ENCODE measurements around the gene AGBL2. TPM values are rescaled to one million over a fixed set of nuclear protein-coding genes. Genes with fewer than 3 reads are reported as not detected.
"Not testable (repeated sequence)": the region's sequence is repeated elsewhere in the genome, so short reads cannot be mapped to it uniquely, and the experiment has no call there.

AGBL2 gene
- total RNA-seq, 1 experiment from 2014 or later, result 3.0 TPM

DNA sequence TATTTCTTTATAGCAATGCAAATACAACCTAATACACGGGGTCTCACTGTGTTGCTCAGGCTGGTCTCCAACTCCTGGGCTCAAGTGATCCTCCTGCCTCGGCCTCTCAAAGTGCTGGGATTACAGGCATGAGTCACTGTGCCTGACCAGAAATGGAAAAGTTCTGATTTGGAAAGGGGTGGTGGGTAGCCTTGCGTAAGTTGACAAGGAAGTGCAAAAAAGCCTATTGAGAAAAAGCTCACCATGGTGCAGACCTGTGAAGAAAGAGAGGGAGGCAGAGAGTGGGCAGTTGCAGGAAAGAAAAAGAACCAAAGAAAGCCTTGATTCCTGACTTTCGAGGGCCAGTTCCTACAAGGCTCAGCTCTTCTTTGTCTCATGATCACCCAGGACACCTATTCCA, 27.1 kb downstream of the AGBL2 start:
- Histone ChIP-seq H2AFZ (ENCODE audit: low read length) (no peak overlapping the region), H3K23me2 (ENCODE audit: insufficient read length, low read depth, low read length, poor library complexity, severe bottlenecking) (no peaks in the 10 kb centered on the region), H4K20me1 (ENCODE audit: control insufficient read depth, insufficient read depth, insufficient read length) (no peaks in the 10 kb centered on the region), H3K56ac (ENCODE audit: insufficient read length, low read depth, low read length) (no peak overlapping the region), H2BK15ac (ENCODE audit: low read depth, low read length) (no peak overlapping the region), H3K79me1 (ENCODE audit: insufficient read depth, low read depth, low read length, poor library complexity, severe bottlenecking) (no peaks in the 10 kb centered on the region), H2BK12ac (ENCODE audit: insufficient read length, low read depth, low read length) (no peak overlapping the region), H3K23ac (ENCODE audit: insufficient read length, low read depth, low read length) (no peak overlapping the region), H3K27ac (ENCODE audit: insufficient read length, low read depth, low read length) (no peak overlapping the region), H3K9me3 (ENCODE audit: control insufficient read depth, low read depth, low read length) (no peaks in the 10 kb centered on the region), H2AK5ac (ENCODE audit: insufficient read length, low read length) (no peak overlapping the region), H2BK20ac (ENCODE audit: low read depth, low read length, poor library complexity, severe bottlenecking) (no peak overlapping the region), H3K9ac (ENCODE audit: extremely low read depth, insufficient read length, low read length) (no peak overlapping the region), H3K4ac (ENCODE audit: low read depth, low read length) (no peak overlapping the region), H3K79me2 (ENCODE audit: insufficient read depth, low read length) (no peaks in the 10 kb centered on the region), H3K4me1 (ENCODE audit: insufficient read depth, low read length) (no peaks in the 10 kb centered on the region), H2BK5ac (ENCODE audit: insufficient read length, low read length) (no peak overlapping the region), H3T11ph (ENCODE audit: low read length) (no peak overlapping the region), H3K18ac (ENCODE audit: insufficient read length, low read depth, low read length) (no peak overlapping the region), H3K14ac (ENCODE audit: insufficient read depth, low read length) (no peak overlapping the region), H3K27me3 (ENCODE audit: insufficient read depth, low read length) (no peaks in the 10 kb centered on the region), H4K8ac (replicated peaks; ENCODE audit: insufficient read length, low read depth, low read length) (no peak overlapping the region), H2BK120ac (ENCODE audit: low read depth, low read length, poor library complexity, severe bottlenecking) (no peak overlapping the region), H4K91ac (ENCODE audit: insufficient read length, low read depth, low read length) (no peak overlapping the region), H4K5ac (ENCODE audit: insufficient read length, low read depth, low read length) (no peak overlapping the region), H3K4me2 (ENCODE audit: insufficient read depth, insufficient read length, low read length) (no peak overlapping the region)
- no peak for TF ChIP-seq CTCF (conservative IDR thresholded peaks at IDR 0.05)
- Mint-ChIP-seq H3K27me3 (ENCODE audit: low read depth) (no peaks in the 10 kb centered on the region), H3K4me1 (no peaks in the 10 kb centered on the region), H3K9me3 (no peaks in the 10 kb centered on the region; a peak in 2 of 5 replicates), H3K4me3 (no peak overlapping the region), H3K27ac (no peak overlapping the region), H3K36me3 (ENCODE audit: insufficient read depth in 1 of 3, low read depth in 3 of 3) (no peaks in the 10 kb centered on the region)
- WGBS (ENCODE audit: extremely low coverage, insufficient read length, low lambda C conversion rate), result no CpG with 5 or more reads among the region's 4 CpGs
- no peak for DNase-seq

- not testable (repeated sequence) for H4K20me1 ChIP-seq (ENCODE audit: control insufficient read depth, insufficient read depth, insufficient read length); H4K8ac ChIP-seq (replicated peaks; ENCODE audit: insufficient read length, low read depth, low read length)
Measured at GRCh38 chr11:47686704-47687103, 28.5 kb downstream of the AGBL2 start.

More at GRCh38 chr11:47686704-47687103, 28.5 kb downstream of the AGBL2 start:
- H3K23ac ChIP-seq (ENCODE audit: insufficient read length, low read depth, low read length); H3K4me3 Mint-ChIP-seq; H3K14ac ChIP-seq (ENCODE audit: insufficient read depth, low read length); H3K56ac ChIP-seq (ENCODE audit: insufficient read length, low read depth, low read length); H3T11ph ChIP-seq (ENCODE audit: low read length); DNase-seq; H2BK15ac ChIP-seq (ENCODE audit: low read depth, low read length); H3K4me1 Mint-ChIP-seq; H3K9ac ChIP-seq (ENCODE audit: extremely low read depth, insufficient read length, low read length); H3K36me3 Mint-ChIP-seq (ENCODE audit: insufficient read depth in 1 of 3, low read depth in 3 of 3); H2BK120ac ChIP-seq (ENCODE audit: low read depth, low read length, poor library complexity, severe bottlenecking); H4K5ac ChIP-seq (ENCODE audit: insufficient read length, low read depth, low read length); H2BK20ac ChIP-seq (ENCODE audit: low read depth, low read length, poor library complexity, severe bottlenecking); H2AK5ac ChIP-seq (ENCODE audit: insufficient read length, low read length); H3K27me3 ChIP-seq (ENCODE audit: insufficient read depth, low read length); H3K79me1 ChIP-seq (ENCODE audit: insufficient read depth, low read depth, low read length, poor library complexity, severe bottlenecking); H3K27ac Mint-ChIP-seq; H3K23me2 ChIP-seq (ENCODE audit: insufficient read length, low read depth, low read length, poor library complexity, severe bottlenecking); H3K4me1 ChIP-seq (ENCODE audit: insufficient read depth, low read length); H3K4ac ChIP-seq (ENCODE audit: low read depth, low read length); H3K27me3 Mint-ChIP-seq (ENCODE audit: low read depth); H3K27ac ChIP-seq (ENCODE audit: insufficient read length, low read depth, low read length); H2BK5ac ChIP-seq (ENCODE audit: insufficient read length, low read length); H3K18ac ChIP-seq (ENCODE audit: insufficient read length, low read depth, low read length); H3K9me3 Mint-ChIP-seq; H3K79me2 ChIP-seq (ENCODE audit: insufficient read depth, low read length); H2BK12ac ChIP-seq (ENCODE audit: insufficient read length, low read depth, low read length); H4K91ac ChIP-seq (ENCODE audit: insufficient read length, low read depth, low read length); H3K9me3 ChIP-seq (ENCODE audit: control insufficient read depth, low read depth, low read length); H2AFZ ChIP-seq (ENCODE audit: low read length); H3K4me2 ChIP-seq (ENCODE audit: insufficient read depth, insufficient read length, low read length): not testable (repeated sequence)
- no CpG with 5 or more reads among the region's 3 CpGs for WGBS (ENCODE audit: extremely low coverage, insufficient read length, low lambda C conversion rate)

Data from H9 (cell line).